Heart right ventricle (tissue), 16 donors: ENCODE measurements around the gene ZMYND8. TPM values are rescaled to one million over a fixed set of nuclear protein-coding genes. Genes with fewer than 3 reads are reported as not detected.
A peak's percentile ranks its signal among the peaks of the same experiment; 100 is the strongest.

Experiments
- ATAC-seq, 8 donors: fragments of 200-7000 bp; cut with Tn5 transposase; one replicate each; pipeline ENCODE4 v1.9.1; 2020; ENCODE audit warnings: mild to moderate bottlenecking in 8 of 8, moderate library complexity in 8 of 8, moderate number of reproducible peaks in 1 of 8
- DNase-seq, 2 donors: peaks; one replicate each; pipeline ENCODE4 v3.0.0-alpha.2; 2020
- H3K27ac ChIP-seq, 10 donors: fragments of 200-600 bp; sonication (generic) in 2 of 10; one replicate each; pipeline versions ENCODE4 v1.5.0 to v1.8.0; 2020 to 2022; ENCODE audit warnings: mild to moderate bottlenecking in 3 of 10
- H3K27me3 ChIP-seq, 7 donors: fragments of 200-600 bp; one replicate each; pipeline ENCODE4 v1.8.0; 2021 to 2022; ENCODE audit warnings: mild to moderate bottlenecking in 2 of 7
- H3K36me3 ChIP-seq, 9 donors: fragments of 200-600 bp; sonication (generic) in 1 of 9; one replicate each; pipeline versions ENCODE4 v1.5.0 to v1.8.0; 2020 to 2022; ENCODE audit warnings: mild to moderate bottlenecking in 2 of 9
- H3K4me1 ChIP-seq, 9 donors: fragments of 200-600 bp; sonication (generic) in 1 of 9; one replicate each; pipeline versions ENCODE4 v1.5.0 to v1.8.0; 2020 to 2022; ENCODE audit warnings: mild to moderate bottlenecking in 4 of 9
- H3K4me3 ChIP-seq, 10 donors: fragments of 200-600 bp; sonication (generic) in 2 of 10; one replicate each; pipeline versions ENCODE4 v1.5.0 to v1.8.0; 2020 to 2022; ENCODE audit warnings: mild to moderate bottlenecking in 7 of 10, moderate library complexity in 2 of 10
- H3K9me3 ChIP-seq, 11 donors: fragments of 200-600 bp in 10 of 11; sonication (generic) in 2 of 11; one replicate each; pipeline versions ENCODE4 v1.5.0 to v1.8.0; 2013 to 2022; ENCODE audit warnings: mild to moderate bottlenecking in 2 of 11, control low read depth in 1 of 11, moderate library complexity in 1 of 11
- CTCF ChIP-seq, 9 donors: fragments of 200-600 bp; sonication (generic) in 2 of 9; IDR thresholded peaks; one replicate each; pipeline versions ENCODE4 v1.5.0 to v1.8.0; 2021 to 2022; ENCODE audit warnings: antibody characterized with exemption in 9 of 9, mild to moderate bottlenecking in 5 of 9, moderate library complexity in 1 of 9
- WGBS, 2 donors: extraction: QIAGEN DNeasy Blood & Tissue Kit; methylation state at CpG; one replicate each; pipeline ENCODE4 v1.1.7; 2013; ENCODE audit warnings: inconsistent platforms in 1 of 2; 5-methylcytosine and 5-hydroxymethylcytosine counted together
- intact Hi-C, 10 donors: fragments of 100-400 bp; cut with DNase I; formaldehyde crosslinking; loops; one replicate each; pipeline versions ENCODE4 v1.11.1 to v1.14.2; 2022
- polyA plus RNA-seq, 2 donors: library from polyadenylated mRNA; stranded (reverse); fragments of 200-250 nt; gene quantifications; one replicate each; pipeline ENCODE4 v1.2.3, GENCODE V29; 2013
- total RNA-seq, 10 donors: library from RNA; stranded (reverse); fragmentation: NEBNext Ultra II Directional in 3 of 10; extraction: Animal tissue kit (Norgen Biotek cat#: 25700) in 3 of 10; gene quantifications; one replicate each; pipeline versions ENCODE4 v1.2.1 to v1.2.4, GENCODE V29; 2021 to 2023
- donor health status: Arrhythmogenic right ventricular cardiomyopathy.
- donor health status: ischemic (EF 13 %, LVEDD 7.1; RV severe dilation, severe dysfunction).
- donor health status: healthy with polysubstance abuse.
- donor health status: DM: no; HTN: yes; CAD: no.
- donor health status: DM: no; HTN: no; CAD: no.
- donor health status: ischemic (EF 25% LVEDD 6.9; RV normal size, moderate dysfunction).
- donor health status: ischemic (EF 25% LVEDD 5.7; RV mildly dilated, moderate dysfunction).
- donor health status: healthy.
- donor health status: DM: yes; HTN: yes; CAD: no.
- donor health status: Ischemic cardiomyopathy.
- donor health status: ischemic (EF 35%, LVEDD 5.7; RV mildly dilated, moderate dysfunction).
- donor health status: nonischemic (EF 11% LVEDD 7.7; RV severe dilation, severe dysfunction).
- donor health status: DM: yes; HTN: yes; CAD: no.
- donor health status: PGD.
- donor health status: ischemic (EF 29% LVEDD 5.4; RV normal size, mild dysfunction).
- donor health status: nonischemic (EF 23%, LVEDD 6.1; RV moderate dilation, normal function).

Gene ZMYND8
- total and polyA plus RNA-seq, 12 donors: 6.4 to 39.0 (median 28.0) TPM

GRCh38 chr20:47352332-47353238 lies 3.9 kb downstream of the ZMYND8 start:
- Histone ChIP-seq H3K9me3 (no peaks in the 10 kb centered on the region), H3K27ac (peak overlapping the region; percentile 97 to 99 (median 98)), H3K4me3 (peak overlapping the region in 9 of 10 donors; percentile 13 to 38 (median 28)), H3K4me1 (peaks cover 45 to 100% (median 100%) of the 10 kb centered on the region in 9 donors), H3K36me3 (peaks cover 0 to under 1% (median 0%) of the 10 kb centered on the region in 9 donors), H3K27me3 (no peaks in the 10 kb centered on the region)
- TF ChIP-seq CTCF (IDR thresholded peaks at IDR 0.05): no peak
- DNase-seq: peak; percentile 51 to 58
- WGBS, 2 donors: 12 to 24% methylated on average over 13 of the region's 13 CpGs
- peak in 7 of 8 donors; percentile 17 to 71 (median 45) for ATAC-seq
- intact Hi-C loops: loop anchor here in 1 of 10 donors (5.0 kb wide), 1 partner anchor 35 kb away; no protein-coding TSS in a partner anchor

GRCh38 chr20:47351643-47352331 lies 4.7 kb downstream of the ZMYND8 start:
- 16 to 28% methylated on average over 10 of the region's 10 CpGs for WGBS, 2 donors
- Histone ChIP-seq H3K27me3 (no peaks in the 10 kb centered on the region), H3K4me3 (peak overlapping the region in 9 of 10 donors; percentile 13 to 38 (median 28)), H3K36me3 (peaks cover 0 to 8% (median 0%) of the 10 kb centered on the region in 9 donors), H3K27ac (peak overlapping the region; percentile 97 to 99 (median 98)), H3K4me1 (peaks cover 37 to 100% (median 97%) of the 10 kb centered on the region in 9 donors), H3K9me3 (no peaks in the 10 kb centered on the region)
- ATAC-seq: peak in 2 of 8 donors; percentile 9 to 33
- intact Hi-C loops: loop anchor here in 1 of 10 donors (5.0 kb wide), 1 partner anchor 34 kb away; no protein-coding TSS in a partner anchor
- no peak for DNase-seq
- TF ChIP-seq CTCF (IDR thresholded peaks at IDR 0.05): no peak

- DNase-seq (no peak), ATAC-seq (no peak)
- peaks cover 33 to 92% (median 88%) of the 10 kb centered on the region in 9 donors for H3K4me1 ChIP-seq
- H3K36me3 ChIP-seq: peaks cover 0 to 17% (median 0%) of the 10 kb centered on the region in 9 donors
- WGBS, 2 donors: 64 to 67% methylated on average over 4 of the region's 4 CpGs
- peak overlapping the region; percentile 97 to 99 (median 98) for H3K27ac ChIP-seq
- TF ChIP-seq CTCF (IDR thresholded peaks at IDR 0.05): no peak
- H3K27me3 ChIP-seq: no peaks in the 10 kb centered on the region
- intact Hi-C loops: loop anchor here in 1 of 10 donors (5.0 kb wide), 1 partner anchor 34 kb away; no protein-coding TSS in a partner anchor
- no peaks in the 10 kb centered on the region for H3K9me3 ChIP-seq
- H3K4me3 ChIP-seq: peak overlapping the region in 8 of 10 donors; percentile 12 to 35 (median 24)
Observed at GRCh38 chr20:47350691-47351545, 5.6 kb downstream of the ZMYND8 start.
